ENCODE results near the gene MYH14. TPM values are rescaled to one million over a fixed set of nuclear protein-coding genes. Genes with fewer than 3 reads are reported as not detected.

The MYH14 gene
- total RNA-seq (2012; rRNA removed) (not detected in 2 replicates), polyA plus RNA-seq (2012; rRNA removed) (not detected in 2 replicates), Bru-seq, nascent RNA (percentile 7 among the genes with signal in this experiment), BruChase-seq, experiment 1, labeled RNA remaining after a 6-hour chase (percentile 8 among the genes with signal in this experiment), BruChase-seq, experiment 2, labeled RNA remaining after a 2-hour chase (percentile 8 among the genes with signal in this experiment)
- 0.01 TPM in 1 of 2 replicates, not detected in the other for polyA plus RNA-seq (2012; cell fraction: cytosol; rRNA removed)
- polyA plus RNA-seq (2012; cell fraction: nucleus; rRNA removed; ENCODE audit: low replicate concordance): 0.01 and 0.05 TPM in 2 replicates
- long read RNA-seq: 0 reads

DNA sequence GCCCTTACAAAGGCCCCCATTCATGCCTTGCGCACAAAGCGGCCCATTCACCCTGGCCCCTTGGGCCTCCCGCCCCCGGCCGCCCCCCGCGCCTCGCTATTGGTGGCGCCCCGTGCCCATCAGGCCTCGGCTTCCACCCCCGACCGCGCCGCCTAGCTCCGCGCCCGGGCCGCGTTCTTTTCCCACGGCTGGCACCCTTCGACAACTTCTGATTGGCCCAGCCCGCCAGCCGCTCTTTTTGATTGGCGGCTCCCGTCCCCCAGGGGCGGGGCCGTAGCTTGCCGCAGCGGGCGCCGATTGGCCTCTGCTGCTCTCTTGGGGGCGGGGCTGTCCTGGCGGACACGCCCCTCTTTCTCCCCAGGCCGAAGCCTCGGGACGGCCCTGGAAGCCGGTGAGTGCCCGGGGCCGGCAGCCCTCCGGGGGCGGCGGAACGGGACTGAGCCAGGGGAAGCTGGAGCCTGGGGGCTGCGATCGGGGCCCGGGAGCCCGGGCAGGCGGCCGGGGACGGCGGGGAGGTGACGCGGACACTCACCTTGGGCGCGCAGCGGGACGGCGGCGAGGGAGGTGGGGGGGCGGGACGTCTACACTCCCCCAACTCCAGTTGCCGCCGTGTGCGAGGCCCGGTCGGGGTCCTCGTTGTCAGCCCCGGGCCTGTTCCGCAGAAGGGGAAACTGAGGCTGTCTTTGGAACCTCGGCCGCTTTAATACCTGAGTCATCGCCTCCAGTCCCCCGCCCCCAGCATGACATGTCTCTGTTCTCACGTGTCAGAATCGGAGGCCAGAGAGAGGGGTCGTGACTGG lies at the start of gene MYH14:
MYH14 (plus strand) TSS at position 342 of the 800 bp plus-strand sequence. CDS start 6,744 bp downstream, outside the sequence.
- no peak for TF ChIP-seq SMC3 (IDR thresholded peaks at IDR 0.05; ENCODE audit: low read depth, low read length)
- TF ChIP-seq CTCF (conservative IDR thresholded peaks at IDR 0.05; ENCODE audit: low read depth, low read length): no peak
- Histone ChIP-seq H3K9ac (ENCODE audit: low read depth, low read length) (no peak within 1 kb of the TSS), H3K56ac (ENCODE audit: extremely low read depth, insufficient read depth, low read length) (no peak within 1 kb of the TSS), H4K5ac (ENCODE audit: low read depth, low read length) (no peak within 1 kb of the TSS), H2AK5ac (ENCODE audit: low read depth, low read length) (no peak within 1 kb of the TSS), H3K4ac (ENCODE audit: low read depth, low read length) (no peak within 1 kb of the TSS), H3K27me3 (ENCODE audit: control insufficient read depth, insufficient read depth, low read length) (peaks cover 3% of the 10 kb centered on the region; the same call in 1 of the 2 replicates), H3K27ac (ENCODE audit: insufficient read depth, low read length) (no peak within 1 kb of the TSS), H4K20me1 (ENCODE audit: insufficient read depth, low read length) (no peaks in the 10 kb centered on the region), H3K4me2 (ENCODE audit: low read depth, low read length) (no peak within 1 kb of the TSS), H3K4me3 (ENCODE audit: insufficient read depth, low read depth, low read length) (no peak within 1 kb of the TSS), H2BK15ac (ENCODE audit: low read depth, low read length) (no peak within 1 kb of the TSS), H2BK120ac (ENCODE audit: low read depth, low read length) (no peak within 1 kb of the TSS), H4K91ac (ENCODE audit: insufficient read depth, low read depth, low read length) (no peak within 1 kb of the TSS), H3K14ac (replicated peaks; ENCODE audit: low read depth, low read length) (no peak within 1 kb of the TSS), H3K36me3 (ENCODE audit: control insufficient read depth, insufficient read depth, low read length) (no peaks in the 10 kb centered on the region), H3K9me1 (ENCODE audit: insufficient read depth, low read length) (no peaks in the 10 kb centered on the region), H3K9me3 (ENCODE audit: control insufficient read depth, insufficient read depth, low read length) (peaks cover 7% of the 10 kb centered on the region; the same call in 1 of the 2 replicates), H2BK5ac (ENCODE audit: low read depth, low read length, poor library complexity, severe bottlenecking) (no peak within 1 kb of the TSS), H3K23ac (ENCODE audit: low read depth, low read length) (no peak within 1 kb of the TSS), H3K4me1 (ENCODE audit: control insufficient read depth, insufficient read depth, low read length) (no peaks in the 10 kb centered on the region), H2BK20ac (ENCODE audit: low read depth, low read length) (no peak within 1 kb of the TSS), H3K79me1 (ENCODE audit: low read depth in 1 of 2, low read length in 2 of 2) (no peaks in the 10 kb centered on the region), H3K18ac (ENCODE audit: low read depth, low read length) (no peak within 1 kb of the TSS), H4K8ac (ENCODE audit: low read depth in 2 of 2, low read length in 2 of 2) (no peak within 1 kb of the TSS), H2AFZ (replicated peaks; ENCODE audit: low read length, poor library complexity) (no peak within 1 kb of the TSS), H2AK9ac (replicated peaks; ENCODE audit: low read depth, low read length, poor library complexity) (no peak within 1 kb of the TSS)
- ChIA-PET POLR2A (ENCODE audit: unreplicated experiment) (interaction anchor here (0.6 kb wide), 1 partner anchor 227 kb away, joined by 4 read pairs; no protein-coding TSS in a partner anchor), CTCF (no interaction called here)
- peak; percentile 72 for ATAC-seq (ENCODE audit: low read depth)
- WGBS, 2 experiments (ENCODE audit: extremely low coverage in 2 of 2, insufficient read length in 1 of 2): 3% methylated on average over 13 of the region's 78 CpGs; no CpG with 5 or more reads in 1 of the 2 experiments
- no peak for DNase-seq
- BruUV-seq (replicated peaks): no TSS peak
- intact Hi-C loops (cut with micrococcal nuclease) (no loop called here), in situ Hi-C loops (cut with MboI; ENCODE audit: low sequenced_read_pairs) (no loop called here), dilution Hi-C loops (cut with HindIII; ENCODE audit: low sequenced_read_pairs, unreplicated experiment) (no loop called here)

All from IMR-90 (cell line).